HG03575 (cell line): ENCODE results near the gene COX10.
"Not testable (repeated sequence)": the region's sequence is repeated elsewhere in the genome, so short reads cannot be mapped to it uniquely, and the experiment has no call there.

Source experiments
- ATAC-seq: cut with Tn5 transposase; IDR thresholded peaks from one replicate; pipeline ENCODE4 v1.9.1; 2021; ENCODE audit not compliant: unreplicated experiment, insufficient number of reproducible peaks, low FRiP score; ENCODE audit errors: extremely low read depth

Gene COX10

GRCh38 chr17:14225254-14225980 lies 156.1 kb downstream of the COX10 start:
- ATAC-seq = no peak

GRCh38 chr17:14227052-14227451 lies 157.7 kb downstream of the COX10 start:
- ATAC-seq = no peak

GRCh38 chr17:14228903-14229302 lies 159.6 kb downstream of the COX10 start:
- no peak for ATAC-seq

GRCh38 chr17:14231187-14231586 lies 161.9 kb downstream of the COX10 start:
- ATAC-seq = not testable (repeated sequence)

- ATAC-seq = not testable (repeated sequence)
These were observed 165.7 kb downstream of the COX10 start for GRCh38 chr17:14235047-14235446.

GRCh38 chr17:14236032-14236431 lies 166.7 kb downstream of the COX10 start:
- not testable (repeated sequence) for ATAC-seq

- not testable (repeated sequence) for ATAC-seq
These were observed 167.5 kb downstream of the COX10 start, which contains the start of gene CDRT15 for GRCh38 chr17:14236762-14237161. Gene CDRT15 (minus strand): TSS chr17:14236862. CDS start chr17:14236833, 29 bp downstream.

- ATAC-seq = not testable (repeated sequence)
These were observed 170.0 kb downstream of the COX10 start for GRCh38 chr17:14239271-14239670.

GRCh38 chr17:14245002-14245401 lies 175.7 kb downstream of the COX10 start:
- ATAC-seq = no peak

GRCh38 chr17:14245629-14246028 lies 176.3 kb downstream of the COX10 start:
- no peak for ATAC-seq
